ENCODE results near the gene NKD2. TPM values are rescaled to one million over a fixed set of nuclear protein-coding genes. Genes with fewer than 3 reads are reported as not detected.

Gene NKD2
- total and polyA plus RNA-seq, 10 donors: 1.4 to 52.3 (median 14.9) TPM

DNA sequence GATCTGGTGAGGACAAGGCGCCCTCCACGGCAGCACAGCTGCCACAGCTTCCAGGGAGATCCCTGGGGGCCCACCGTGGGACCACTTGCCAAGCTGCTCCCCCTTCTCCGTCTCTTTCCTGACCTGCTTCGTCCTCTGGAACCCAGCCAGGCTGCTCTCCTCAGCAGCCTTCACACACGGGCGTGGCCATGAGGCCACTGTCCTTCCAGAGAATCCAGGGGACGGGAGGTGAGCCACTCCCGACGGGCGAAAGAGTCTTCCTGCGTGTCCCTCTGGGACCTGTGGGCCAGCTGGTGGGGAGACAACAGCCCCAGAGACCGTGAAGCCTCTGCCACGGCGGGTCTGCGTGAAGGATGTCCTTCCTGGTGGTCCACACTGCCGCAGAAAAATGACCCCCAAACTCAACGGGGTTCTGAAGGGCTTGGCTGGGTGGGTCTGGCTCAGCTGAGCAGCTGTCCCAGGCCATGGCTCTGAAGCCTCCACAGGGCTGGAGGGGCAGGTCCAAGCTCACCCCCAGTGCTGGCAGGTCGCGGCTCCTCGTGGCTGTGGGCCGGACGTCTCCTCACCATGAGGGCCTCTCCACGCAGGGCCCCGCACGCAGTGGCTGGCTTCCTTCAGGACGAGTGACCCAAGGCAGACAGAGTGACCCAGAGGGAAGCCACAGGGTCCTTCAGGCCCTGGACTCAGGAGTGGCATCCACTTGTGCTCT lies 47.4 kb upstream of the NKD2 start:
- TF ChIP-seq CTCF (IDR thresholded peaks at IDR 0.05 in 8 of 11, conservative IDR thresholded peaks at IDR 0.05 in 3 of 11) (no peak), POLR2A (IDR thresholded peaks at IDR 0.05) (no peak), POLR2AphosphoS5 (IDR thresholded peaks at IDR 0.05) (no peak)
- H3K27ac ChIP-seq: peak overlapping the region in 2 of 8 donors; percentile 8

GRCh38 chr5:961711-962240 lies 46.8 kb upstream of the NKD2 start:
- Histone ChIP-seq H3K4me1 (peaks cover 0 to 53% (median 25%) of the 10 kb centered on the region in 6 donors), H3K36me3 (no peaks in the 10 kb centered on the region), H3K27me3 (replicated peaks in 1 of 7) (peaks cover 0 to 99% (median 11%) of the 10 kb centered on the region in 7 donors), H3K4me3 (no peak overlapping the region), H3K27ac (peak overlapping the region in 2 of 8 donors; percentile 69 to 76), H3K9me3 (no peaks in the 10 kb centered on the region)
- DNase-seq: peak; percentile 56
- TF ChIP-seq CTCF (IDR thresholded peaks at IDR 0.05 in 8 of 11, conservative IDR thresholded peaks at IDR 0.05 in 3 of 11) (no peak), POLR2A (IDR thresholded peaks at IDR 0.05) (no peak), POLR2AphosphoS5 (IDR thresholded peaks at IDR 0.05) (no peak)
- WGBS, 5 donors: 76 to 92% (median 84%) methylated on average over 9 to 24 of the region's 24 CpGs
- intact Hi-C loops (cut with DNase I; ENCODE audit: low total_unique reads): no loop called here

More for the DNA sequence above, 47.4 kb upstream of the NKD2 start:
- H3K4me1 ChIP-seq: peaks cover 0 to 59% (median 27%) of the 10 kb centered on the region in 6 donors
- H3K9me3 ChIP-seq: no peaks in the 10 kb centered on the region
- peaks cover 0 to 99% (median 16%) of the 10 kb centered on the region in 7 donors for H3K27me3 ChIP-seq (replicated peaks in 1 of 7)
- WGBS, 5 donors: 56 to 76% (median 62%) methylated on average over 22 to 27 of the region's 27 CpGs
- intact Hi-C loops (cut with DNase I; ENCODE audit: low total_unique reads): no loop called here
- H3K4me3 ChIP-seq: no peak overlapping the region
- no peaks in the 10 kb centered on the region for H3K36me3 ChIP-seq
- DNase-seq: peak; percentile 66

- H3K9me3 ChIP-seq: no peaks in the 10 kb centered on the region
Measured at GRCh38 chr5:962386-962785, 46.2 kb upstream of the NKD2 start.

More at GRCh38 chr5:962386-962785, 46.2 kb upstream of the NKD2 start:
- intact Hi-C loops (cut with DNase I; ENCODE audit: low total_unique reads): no loop called here
- Histone ChIP-seq H3K36me3 (no peaks in the 10 kb centered on the region), H3K27me3 (replicated peaks in 1 of 7) (peaks cover 0 to 99% (median 7%) of the 10 kb centered on the region in 7 donors), H3K4me3 (no peak overlapping the region), H3K27ac (peak overlapping the region in 3 of 8 donors; percentile 64 to 76 (median 69)), H3K4me1 (peaks cover 0 to 47% (median 19%) of the 10 kb centered on the region in 6 donors)
- TF ChIP-seq POLR2A (IDR thresholded peaks at IDR 0.05): no peak
- TF ChIP-seq CTCF (IDR thresholded peaks at IDR 0.05 in 8 of 11, conservative IDR thresholded peaks at IDR 0.05 in 3 of 11): no peak
- no peak for TF ChIP-seq POLR2AphosphoS5 (IDR thresholded peaks at IDR 0.05)
- DNase-seq: peak; percentile 58
- WGBS, 5 donors: 87 to 96% (median 90%) methylated on average over 11 to 15 of the region's 15 CpGs
